K562 (cell line): ENCODE data around the gene PSAP. TPM values are rescaled to one million over a fixed set of nuclear protein-coding genes. Genes with fewer than 3 reads are reported as not detected.
A peak's percentile ranks its signal among the peaks of the same experiment; 100 is the strongest.

Source experiments
- ATAC-seq: fragments of 200-7000 bp; cut with Tn5 transposase; 3 replicates; pipeline ENCODE4 v1.9.1; 2020; ENCODE audit warnings: moderate library complexity
- BruUV-seq: library from RNA; stranded (reverse); fragments of 400-500 nt; replicated peaks from 2 replicates; lab custom pipeline; 2021; lab: Mats Ljungman, UMichigan
- CTCF ChIA-PET: fragments of 300-600 bp; formaldehyde crosslinking; extraction: SDS; loops from one replicate; lab custom pipeline; 2021; ENCODE audit warnings: low intra/inter-chr PET ratio; lab: Yijun Ruan, JAX
- POLR2A ChIA-PET: fragments of 300-600, 350-650 bp; sonication (Branson Sonifier 250); formaldehyde crosslinking; extraction: SDS; loops from one replicate; lab custom pipeline; 2021; ENCODE audit warnings: antibody characterized with exemption, inconsistent platforms; lab: Yijun Ruan, JAX
- DNase-seq, 4 experiments: peaks; one replicate each; pipeline versions ENCODE4 v3.0.0 to v3.0.0-alpha.2; 2011 to 2018; ENCODE audit warnings: low spot score in 3 of 4, mixed read lengths in 3 of 4; ENCODE audit errors: extremely low read depth in 1 of 4
- FAIRE-seq: peaks from 2 replicates; lab custom pipeline; 2011; peaks lifted over from hg19 to GRCh38; lab: Jason Lieb, UNC
- H2AFZ ChIP-seq: 2 replicates; pipeline ENCODE4 v1.6.0; 2011; ENCODE audit warnings: low read depth, low read length, control low read depth, inconsistent platforms
- H3K27ac ChIP-seq: fragments of 200-600 bp; 3 replicates; pipeline ENCODE4 v1.8.0; 2011; ENCODE audit warnings: low read depth, mild to moderate bottlenecking, control low read depth, inconsistent platforms, low read length, moderate library complexity, mixed read lengths; ENCODE audit errors: extremely low read depth
- H3K27me3 ChIP-seq, 2 experiments: fragments of 300-600 bp in 1 of 2; 2 replicates in 1 of 2; 3 replicates in 1 of 2; pipeline versions ENCODE4 v1.6.0 to v1.8.0; 2011; ENCODE audit warnings: inconsistent platforms in 2 of 2, low read length in 2 of 2, mild to moderate bottlenecking in 1 of 2, mixed read lengths in 1 of 2, moderate library complexity in 1 of 2; ENCODE audit not compliant: control insufficient read depth in 2 of 2, insufficient read depth in 2 of 2
- H3K36me3 ChIP-seq: fragments of 300-600 bp; 3 replicates; pipeline ENCODE4 v1.8.0; 2011; ENCODE audit warnings: mild to moderate bottlenecking, low read length, inconsistent platforms; ENCODE audit not compliant: control insufficient read depth, insufficient read depth
- H3K4me1 ChIP-seq, 2 experiments: fragments of 200-600 bp in 1 of 2; replicated peaks in 1 of 2; 2 replicates in 1 of 2; 3 replicates in 1 of 2; pipeline versions ENCODE4 v1.5.1 to v1.8.0; 2011; ENCODE audit warnings: inconsistent platforms in 2 of 2, low read length in 2 of 2, mild to moderate bottlenecking in 1 of 2, mixed read lengths in 1 of 2, moderate library complexity in 1 of 2; ENCODE audit not compliant: control insufficient read depth in 2 of 2, insufficient read depth in 2 of 2
- H3K4me2 ChIP-seq: 2 replicates; pipeline ENCODE4 v1.6.1; 2011; ENCODE audit warnings: low read length, control low read depth, inconsistent platforms, mixed read lengths; ENCODE audit not compliant: insufficient read depth
- H3K4me3 ChIP-seq: fragments of 200-600 bp; sonication (generic), shearing (Covaris generic); 2 replicates; pipeline ENCODE4 v1.5.1; 2016; ENCODE audit warnings: control low read depth, inconsistent platforms
- H3K79me2 ChIP-seq: fragments of 200-600 bp; 3 replicates; pipeline ENCODE4 v1.8.0; 2011; ENCODE audit warnings: low read length, inconsistent platforms; ENCODE audit not compliant: control insufficient read depth, insufficient read depth
- H3K9ac ChIP-seq, 2 experiments: 2 replicates each; pipeline versions ENCODE4 v1.6.0 to v1.6.1; 2011; ENCODE audit warnings: low read depth in 2 of 2, low read length in 2 of 2, control low read depth in 1 of 2, inconsistent platforms in 1 of 2, mild to moderate bottlenecking in 1 of 2, mixed read lengths in 1 of 2; ENCODE audit not compliant: insufficient read depth in 1 of 2
- H3K9me1 ChIP-seq: one replicate; pipeline ENCODE4 v1.6.0; 2011; ENCODE audit warnings: inconsistent platforms, mild to moderate bottlenecking, low read length, moderate library complexity; ENCODE audit not compliant: control insufficient read depth, insufficient read depth
- H3K9me3 ChIP-seq: replicated peaks from 2 replicates; pipeline ENCODE4 v1.5.1; 2011; ENCODE audit warnings: low read depth, low read length, inconsistent platforms; ENCODE audit not compliant: control insufficient read depth, insufficient read depth
- H4K20me1 ChIP-seq: replicated peaks from 2 replicates; pipeline ENCODE4 v1.6.1; 2011; ENCODE audit warnings: low read length, inconsistent platforms, mixed read lengths; ENCODE audit not compliant: control insufficient read depth, insufficient read depth
- CHCHD3 ChIP-seq: fragments of 250-450 bp; sonication (Bioruptor Pico); IDR thresholded peaks from 2 replicates; pipeline ENCODE4 v2.1.2; 2022; ENCODE audit warnings: mild to moderate bottlenecking
- CREB3L1 ChIP-seq: fragments of 450-650 bp; IDR thresholded peaks from 2 replicates; pipeline ENCODE4 v1.6.1; 2014; ENCODE audit warnings: low read depth, mild to moderate bottlenecking, moderate library complexity, borderline replicate concordance
- DIDO1 ChIP-seq: fragments of 450-650 bp; IDR thresholded peaks from 2 replicates; pipeline ENCODE4 v1.6.1; 2016; ENCODE audit warnings: low read depth, missing biosample characterization, missing genetic modification characterization
- FOXO4 ChIP-seq: fragments of 450-650 bp; formaldehyde crosslinking; IDR thresholded peaks from 2 replicates; pipeline ENCODE4 v1.4.0; 2020; ENCODE audit warnings: mild to moderate bottlenecking, moderate library complexity
- KLF13 ChIP-seq: fragments of 450-650 bp; IDR thresholded peaks from 2 replicates; pipeline ENCODE4 v1.6.1; 2016; ENCODE audit warnings: missing genetic modification characterization, low read depth, mild to moderate bottlenecking, missing compliant biosample characterization, moderate library complexity, borderline replicate concordance
- MAFF ChIP-seq: IDR thresholded peaks from 2 replicates; pipeline ENCODE4 v1.6.1; 2012; ENCODE audit warnings: low read length, improper control_type of control experiment
- MYBL2 ChIP-seq, 2 experiments: fragments of 450-650 bp in 1 of 2; sonication (generic) in 1 of 2; formaldehyde crosslinking in 1 of 2; IDR thresholded peaks; 2 replicates each; pipeline versions ENCODE4 v1.6.1 to v1.8.1; 2017 to 2022; ENCODE audit warnings: borderline replicate concordance in 1 of 2, inconsistent platforms in 1 of 2, low read depth in 1 of 2, mild to moderate bottlenecking in 1 of 2, missing genetic modification reagents in 1 of 2, moderate library complexity in 1 of 2
- RBM14 ChIP-seq: fragments of 200-400 bp; formaldehyde crosslinking; IDR thresholded peaks from 2 replicates; pipeline ENCODE4 v1.6.1; 2018; ENCODE audit warnings: low read depth, mild to moderate bottlenecking, low read length, moderate library complexity, borderline replicate concordance; ENCODE audit not compliant: insufficient read depth
- RCOR1 ChIP-seq, 2 experiments: IDR thresholded peaks; 2 replicates each; pipeline ENCODE4 v1.6.1; 2012; ENCODE audit warnings: low read depth in 2 of 2, low read length in 2 of 2, borderline replicate concordance in 1 of 2, improper control_type of control experiment in 1 of 2
- SPI1 ChIP-seq: IDR thresholded peaks from 2 replicates; pipeline ENCODE4 v1.6.1; 2011; ENCODE audit warnings: low read depth, low read length, control low read depth, borderline replicate concordance
- TAF7 ChIP-seq: fragments of 450-650 bp; IDR thresholded peaks from 2 replicates; pipeline ENCODE4 v1.6.1; 2016; ENCODE audit warnings: missing genetic modification characterization, missing compliant biosample characterization
- U2AF1 ChIP-seq: fragments of 200-400 bp; formaldehyde crosslinking; optimal IDR thresholded peaks from 2 replicates; pipeline ENCODE3; 2017; ENCODE audit warnings: mild to moderate bottlenecking, low read depth, low read length, moderate library complexity
- U2AF2 ChIP-seq: fragments of 200-400 bp; formaldehyde crosslinking; optimal IDR thresholded peaks from 2 replicates; pipeline ENCODE3; 2017; ENCODE audit warnings: low read depth, mild to moderate bottlenecking, low read length
- ZKSCAN8 ChIP-seq: fragments of 200-800 bp; sonication (Bioruptor generic); IDR thresholded peaks from 2 replicates; pipeline ENCODE4 v1.6.1; 2016; ENCODE audit warnings: missing genetic modification characterization, missing compliant biosample characterization
- ZNF197 ChIP-seq: fragments of 200-800 bp; sonication (Bioruptor generic); IDR thresholded peaks from 2 replicates; pipeline ENCODE4 v1.6.1; 2016; ENCODE audit warnings: low read depth, missing genetic modification characterization, missing compliant biosample characterization
- ZNF316 ChIP-seq: fragments of 450-650 bp; IDR thresholded peaks from 2 replicates; pipeline ENCODE4 v1.6.1; 2016
- ZNF764 ChIP-seq: fragments of 250-450 bp; sonication (Bioruptor Pico); IDR thresholded peaks from 2 replicates; pipeline ENCODE4 v1.4.0; 2020; ENCODE audit warnings: low read depth, mild to moderate bottlenecking, moderate library complexity
- WGBS: fragments of 100-300 bp; shearing (Covaris generic); methylation state at CpG from one replicate; pipeline ENCODE4 v1.1.6; 2016; ENCODE audit warnings: low coverage, mixed read lengths; ENCODE audit not compliant: insufficient coverage; ENCODE audit errors: missing lambda C conversion rate; 5-methylcytosine and 5-hydroxymethylcytosine counted together
- in situ Hi-C: fragments of 300-500 bp; cut with MboI; formaldehyde crosslinking; loops from 4 replicates; pipeline ENCODE4 v1.15.0; 2018; ENCODE audit warnings: inconsistent platforms, mixed read lengths
- intact Hi-C: fragments of 100-400 bp; cut with micrococcal nuclease; formaldehyde crosslinking; loops from 2 replicates; pipeline ENCODE4 v1.14.2; 2022
- polyA plus RNA-seq, 8 experiments: library from polyadenylated mRNA; depleted of rRNA in 4 of 8; stranded (reverse) in 5 of 8; unstranded in 3 of 8; fragments of >200 nt; fragmentation: Nextera tagmentation in 2 of 8; fragmentation: Illumina TruSeq in 1 of 8; extraction: Ambion mirVana in 2 of 8; extraction: Trizol in 1 of 8; gene quantifications; 2 replicates each; pipeline versions ENCODE4 v1.2.1 to v1.2.3, GENCODE V29; 2011 to 2014; ENCODE audit warnings: inconsistent platforms in 1 of 8, missing spikeins in 1 of 8
- total RNA-seq, 7 experiments: library from RNA; depleted of rRNA in 6 of 7; stranded (reverse); fragments of >200 nt in 6 of 7; fragmentation: Illumina TruSeq in 2 of 7; extraction: Trizol in 2 of 7; gene quantifications; 2 replicates each; pipeline versions ENCODE4 v1.2.1 to v1.2.3, GENCODE V29; 2011 to 2021; ENCODE audit warnings: low replicate concordance in 1 of 7
- TF ChIP-seq, protein P1 (sequence below): sonication (generic); formaldehyde crosslinking; IDR thresholded peaks from 2 replicates; pipeline ENCODE4 v1.9.0; 2022; ENCODE audit warnings: mild to moderate bottlenecking, missing genetic modification reagents

The PSAP gene
- total and polyA plus RNA-seq, 9 of the 15 experiments (the other 6 are each of a cell fraction or from before 2014, with no cell fraction given) = 245 to 700 (median 429) TPM

DNA sequence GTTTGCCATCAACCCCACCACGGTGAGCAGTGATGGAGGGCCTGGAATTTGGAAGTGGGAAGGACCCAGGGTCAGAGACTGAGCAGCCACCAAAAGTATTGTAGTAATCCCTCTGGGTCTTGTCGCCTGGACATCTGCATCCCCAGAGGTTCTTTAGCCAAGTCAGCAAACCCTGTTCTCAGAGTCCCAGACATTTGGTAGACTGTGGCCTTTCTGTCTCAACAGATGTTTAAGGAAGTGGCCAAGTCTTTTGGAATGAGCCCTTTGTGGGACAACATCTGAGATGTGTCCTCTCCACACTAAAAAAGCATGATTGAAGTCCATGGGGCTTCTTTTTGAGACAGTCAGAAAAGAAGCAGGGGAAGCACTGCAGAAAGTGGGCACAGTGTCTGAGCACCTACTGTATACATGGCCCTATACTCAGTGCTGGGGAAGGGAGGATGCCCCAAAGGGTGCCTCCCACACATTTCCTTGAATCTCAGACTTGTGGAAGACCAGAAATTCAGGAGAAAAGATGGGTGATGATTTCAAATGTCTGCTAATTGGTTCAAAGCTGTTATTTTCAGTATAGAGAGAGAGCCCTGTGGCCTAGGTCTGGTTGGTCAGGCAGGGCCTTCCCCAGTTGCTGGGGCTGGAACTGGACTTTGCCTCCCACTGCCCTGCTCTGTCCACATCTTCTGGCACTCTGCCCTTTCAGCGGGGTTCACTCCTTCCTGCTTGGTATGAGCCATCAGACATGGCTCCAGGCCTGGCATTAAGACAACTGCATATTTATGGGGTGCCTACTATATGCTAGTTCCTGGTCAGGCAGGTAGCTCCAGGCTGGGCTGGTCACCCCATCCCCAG is 51.2 kb downstream of the PSAP start:
- in situ Hi-C loops = no loop called here
- CTCF ChIA-PET = no interaction called here
- Histone ChIP-seq H2AFZ (no peak overlapping the region), H3K27ac (no peak overlapping the region), H3K4me3 (no peak overlapping the region), H3K9me1 (peaks cover 8% of the 10 kb centered on the region), H3K27me3 (no peaks in the 10 kb centered on the region), H3K9me3 (no peaks in the 10 kb centered on the region), H3K9ac (peak overlapping the region in 1 of 2 experiments; percentile 24; a peak in 1 of 4 replicates), H3K36me3 (no peaks in the 10 kb centered on the region), H4K20me1 (no peaks in the 10 kb centered on the region), H3K4me1 (peaks cover 22 to 30% of the 10 kb centered on the region in 2 experiments), H3K4me2 (no peak overlapping the region), H3K79me2 (no peaks in the 10 kb centered on the region)
- FAIRE-seq (no peak), ATAC-seq (no peak), DNase-seq (no peak)
- BruUV-seq = no TSS peak
- intact Hi-C loops = no loop called here
- POLR2A ChIA-PET = no interaction called here
- TF ChIP-seq DIDO1 (tag) = no peak
- no peak for TF ChIP-seq RCOR1 (IDR thresholded peaks at IDR 0.05; ENCODE audit: borderline replicate concordance in 1 of 2, low read depth in 2 of 2, low read length in 2 of 2)
- no peak for TF ChIP-seq ZNF764 (CRISPR knock-in tag)
- no peak for TF ChIP-seq KLF13 (tag)
- TF ChIP-seq ZNF316 = peak; percentile 43; the same call in 1 of the 2 replicates
- TF ChIP-seq MYBL2 (IDR thresholded peaks at IDR 0.05; ENCODE audit: low read depth) = no peak
- no peak for TF ChIP-seq MYBL2 (CRISPR knock-in tag; IDR thresholded peaks at IDR 0.05; ENCODE audit: borderline replicate concordance)
- peak; percentile 12; the same call in 1 of the 2 replicates for TF ChIP-seq MAFF
- TF ChIP-seq U2AF1 = no peak
- no peak for TF ChIP-seq RBM14
- no peak for TF ChIP-seq FOXO4
- TF ChIP-seq ZKSCAN8 (CRISPR knock-in tag) = peak; percentile 98
- TF ChIP-seq U2AF2 = no peak
- no peak for TF ChIP-seq CHCHD3 (CRISPR knock-in tag)
- TF ChIP-seq TAF7 (tag) = no peak
- TF ChIP-seq, protein P1, sequence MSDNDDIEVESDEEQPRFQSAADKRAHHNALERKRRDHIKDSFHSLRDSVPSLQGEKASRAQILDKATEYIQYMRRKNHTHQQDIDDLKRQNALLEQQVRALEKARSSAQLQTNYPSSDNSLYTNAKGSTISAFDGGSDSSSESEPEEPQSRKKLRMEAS (CRISPR knock-in tag) = no peak
- TF ChIP-seq CREB3L1 = no peak
- TF ChIP-seq SPI1 = peak; percentile 57; the same call in 1 of the 2 replicates
- no peak for TF ChIP-seq ZNF197 (CRISPR knock-in tag)
- 34% methylated on average over 3 of the region's 3 CpGs for WGBS
